Cardiac muscle cell (in vitro differentiated cells and primary cell): Measurements from ENCODE around the gene MACO1. TPM values are rescaled to one million over a fixed set of nuclear protein-coding genes. Genes with fewer than 3 reads are reported as not detected.
A peak's percentile ranks its signal among the peaks of the same experiment; 100 is the strongest.

Experiments
- DNase-seq, 2 donors: peaks; one replicate each; pipeline versions ENCODE4 v3.0.0 to v3.0.0-alpha.2; 2010 to 2017; ENCODE audit warnings: low read depth in 1 of 2, low spot score in 1 of 2
- H3K27ac ChIP-seq: fragments of 200-600 bp; sonication (generic); 2 replicates; pipeline ENCODE4 v1.5.1; 2016
- H3K27me3 ChIP-seq: fragments of 200-600 bp; sonication (generic); 2 replicates; pipeline ENCODE4 v1.6.0; 2016; ENCODE audit warnings: control low read depth
- H3K36me3 ChIP-seq: fragments of 200-600 bp; sonication (generic); 2 replicates; pipeline ENCODE4 v1.5.1; 2016; ENCODE audit warnings: control low read depth
- H3K4me1 ChIP-seq: fragments of 200-600 bp; sonication (generic); 2 replicates; pipeline ENCODE4 v1.8.1; 2017; ENCODE audit warnings: low read depth, mild to moderate bottlenecking, mixed run types
- H3K4me3 ChIP-seq: fragments of 200-600 bp; sonication (generic); 2 replicates; pipeline ENCODE4 v1.5.1; 2016; ENCODE audit warnings: mild to moderate bottlenecking
- H3K9me3 ChIP-seq: fragments of 200-600 bp; sonication (generic); 2 replicates; pipeline ENCODE4 v1.5.1; 2017; ENCODE audit warnings: low read depth, mild to moderate bottlenecking, control low read depth
- polyA plus RNA-seq: library from polyadenylated mRNA; unstranded; fragments of >200 nt; fragmentation: Nextera tagmentation; extraction: Ambion mirVana; gene quantifications from 2 replicates; pipeline ENCODE4 v1.2.1, GENCODE V29; 2016
- total RNA-seq: library from RNA; depleted of rRNA; stranded (reverse); fragments of >200 nt; gene quantifications from 2 replicates; pipeline ENCODE4 v1.2.3, GENCODE V29; 2016
- TF ChIP-seq, protein P1 (sequence below): IDR thresholded peaks from 2 replicates; pipeline ENCODE4 v1.5.1; 2012; ENCODE audit warnings: low read depth, mild to moderate bottlenecking, low read length

MACO1 gene
- total and polyA plus RNA-seq, 2 experiments from 2014 or later = 10.6 to 13.8 TPM

GRCh38 chr1:25543425-25544242, 112.9 kb downstream of the MACO1 start, which contains the start of gene LDLRAP1:
Gene LDLRAP1, plus strand, starts transcription at chr1:25543606. Its CDS starts 93 bp downstream, at chr1:25543699.
- Histone ChIP-seq H3K36me3 (no peaks in the 10 kb centered on the region), H3K9me3 (no peaks in the 10 kb centered on the region), H3K27me3 (no peaks in the 10 kb centered on the region), H3K27ac (peak within 1 kb of the TSS; percentile 69), H3K4me3 (peak within 1 kb of the TSS; percentile 68), H3K4me1 (peaks cover 2% of the 10 kb centered on the region)
- TF ChIP-seq, protein P1, sequence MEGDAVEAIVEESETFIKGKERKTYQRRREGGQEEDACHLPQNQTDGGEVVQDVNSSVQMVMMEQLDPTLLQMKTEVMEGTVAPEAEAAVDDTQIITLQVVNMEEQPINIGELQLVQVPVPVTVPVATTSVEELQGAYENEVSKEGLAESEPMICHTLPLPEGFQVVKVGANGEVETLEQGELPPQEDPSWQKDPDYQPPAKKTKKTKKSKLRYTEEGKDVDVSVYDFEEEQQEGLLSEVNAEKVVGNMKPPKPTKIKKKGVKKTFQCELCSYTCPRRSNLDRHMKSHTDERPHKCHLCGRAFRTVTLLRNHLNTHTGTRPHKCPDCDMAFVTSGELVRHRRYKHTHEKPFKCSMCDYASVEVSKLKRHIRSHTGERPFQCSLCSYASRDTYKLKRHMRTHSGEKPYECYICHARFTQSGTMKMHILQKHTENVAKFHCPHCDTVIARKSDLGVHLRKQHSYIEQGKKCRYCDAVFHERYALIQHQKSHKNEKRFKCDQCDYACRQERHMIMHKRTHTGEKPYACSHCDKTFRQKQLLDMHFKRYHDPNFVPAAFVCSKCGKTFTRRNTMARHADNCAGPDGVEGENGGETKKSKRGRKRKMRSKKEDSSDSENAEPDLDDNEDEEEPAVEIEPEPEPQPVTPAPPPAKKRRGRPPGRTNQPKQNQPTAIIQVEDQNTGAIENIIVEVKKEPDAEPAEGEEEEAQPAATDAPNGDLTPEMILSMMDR = no peak
- DNase-seq = peak; percentile 83 to 86

DNA sequence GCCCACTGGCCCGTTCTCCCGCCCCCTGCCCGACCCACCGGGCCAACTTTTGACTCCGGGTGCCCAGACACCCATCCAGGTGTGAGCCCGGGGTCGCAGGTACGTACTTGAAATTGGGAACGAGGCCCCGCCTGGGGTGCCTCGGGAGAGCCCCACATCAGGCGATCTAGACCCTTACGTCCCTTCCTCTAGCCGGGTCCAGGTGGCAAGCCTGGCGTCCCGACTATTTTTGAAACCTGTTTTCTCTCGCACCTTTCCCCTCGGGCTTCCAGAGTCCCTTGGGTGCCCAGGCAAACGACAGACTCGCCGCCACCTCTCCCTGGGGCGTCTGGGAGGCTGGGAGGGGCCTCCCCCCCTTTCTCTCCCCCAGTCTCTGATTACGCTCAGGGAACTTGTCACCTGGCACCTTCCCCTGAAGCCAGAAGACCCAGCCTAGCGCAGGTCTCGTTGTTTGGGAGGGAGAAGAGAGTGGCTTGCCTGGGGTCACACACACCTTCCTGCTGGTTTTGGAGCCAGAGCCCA, 113.6 kb downstream of the MACO1 start:
- no peaks in the 10 kb centered on the region for H3K36me3 ChIP-seq
- peaks cover 9% of the 10 kb centered on the region for H3K4me1 ChIP-seq
- TF ChIP-seq, protein P1 = no peak
- no peak overlapping the region for H3K27ac ChIP-seq
- H3K9me3 ChIP-seq = no peaks in the 10 kb centered on the region
- peak overlapping the region; percentile 68 for H3K4me3 ChIP-seq
- DNase-seq = no peak
- H3K27me3 ChIP-seq = no peaks in the 10 kb centered on the region

- DNase-seq = no peak
- Histone ChIP-seq H3K4me3 (peak overlapping the region; percentile 68), H3K4me1 (peaks cover 14% of the 10 kb centered on the region), H3K36me3 (no peaks in the 10 kb centered on the region), H3K27ac (no peak overlapping the region), H3K27me3 (no peaks in the 10 kb centered on the region), H3K9me3 (no peaks in the 10 kb centered on the region)
- TF ChIP-seq, protein P1 = no peak
Observed at GRCh38 chr1:25544819-25545218, 114.1 kb downstream of the MACO1 start.

- H3K27me3 ChIP-seq = no peaks in the 10 kb centered on the region
Observed at GRCh38 chr1:25545767-25546166, 115.1 kb downstream of the MACO1 start.

DNA sequence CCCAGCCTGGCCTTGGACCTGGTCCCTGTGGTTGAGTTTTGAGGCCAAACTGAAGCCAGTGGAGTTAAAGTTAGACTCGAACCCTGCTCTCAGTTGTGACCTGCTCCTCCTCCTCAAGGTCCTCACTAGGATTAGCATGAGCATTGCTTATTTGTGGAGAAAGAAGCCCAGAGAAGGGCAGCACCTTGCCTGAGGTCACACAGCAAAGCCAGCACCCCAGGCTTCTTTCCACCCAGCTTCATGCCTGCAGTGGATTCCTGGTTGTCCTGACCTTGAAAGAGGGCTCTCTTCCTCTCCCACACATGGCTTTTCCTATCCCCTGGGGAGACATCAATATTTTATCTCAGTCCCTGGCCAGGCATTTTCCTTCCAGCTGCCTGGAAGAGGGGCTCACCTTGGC, 115.5 kb downstream of the MACO1 start:
- Histone ChIP-seq H3K9me3 (no peaks in the 10 kb centered on the region), H3K4me1 (peaks cover 14% of the 10 kb centered on the region), H3K27me3 (no peaks in the 10 kb centered on the region), H3K27ac (no peak overlapping the region), H3K36me3 (no peaks in the 10 kb centered on the region), H3K4me3 (no peak overlapping the region)
- no peak for DNase-seq
- TF ChIP-seq, protein P1 = no peak

More at GRCh38 chr1:25545767-25546166, 115.1 kb downstream of the MACO1 start:
- Histone ChIP-seq H3K27ac (no peak overlapping the region), H3K4me1 (peaks cover 14% of the 10 kb centered on the region), H3K4me3 (no peak overlapping the region), H3K9me3 (no peaks in the 10 kb centered on the region), H3K36me3 (no peaks in the 10 kb centered on the region)
- TF ChIP-seq, protein P1 = no peak
- DNase-seq = no peak
